Mesothelial cell of epicardium (in vitro differentiated cells): ENCODE data around the gene AGA. TPM values are rescaled to one million over a fixed set of nuclear protein-coding genes. Genes with fewer than 3 reads are reported as not detected.

Experiments used
- DNase-seq, 2 experiments: peaks; one replicate each; pipeline ENCODE4 v3.0.0; 2021; ENCODE audit warnings: low spot score in 2 of 2; ENCODE audit not compliant: unreplicated experiment in 2 of 2
- H3K27ac Mint-ChIP-seq: 2 replicates; pipeline ENCODE4 v1.8.0; 2021; ENCODE audit warnings: mixed read lengths
- H3K27me3 Mint-ChIP-seq: 2 replicates; pipeline ENCODE4 v1.8.0; 2021; ENCODE audit warnings: low read depth, mixed read lengths
- H3K36me3 Mint-ChIP-seq: 2 replicates; pipeline ENCODE4 v1.8.0; 2021; ENCODE audit warnings: mixed read lengths
- H3K4me1 Mint-ChIP-seq: 2 replicates; pipeline ENCODE4 v1.8.0; 2021; ENCODE audit warnings: mixed read lengths
- H3K4me3 Mint-ChIP-seq: 2 replicates; pipeline ENCODE4 v1.8.0; 2021; ENCODE audit warnings: mild to moderate bottlenecking, moderate library complexity, mixed read lengths
- H3K9me3 Mint-ChIP-seq: 2 replicates; pipeline ENCODE4 v1.8.0; 2021; ENCODE audit warnings: mixed read lengths
- total RNA-seq: library from RNA; stranded (reverse); gene quantifications from 3 replicates; pipeline ENCODE4 v1.2.1, GENCODE V29; 2021
- TF ChIP-seq, protein P1 (sequence below): fragments of 200-600 bp; sonication (generic); IDR thresholded peaks from one replicate; pipeline ENCODE4 v1.5.0; 2021; ENCODE audit warnings: antibody characterized with exemption; ENCODE audit not compliant: unreplicated experiment

AGA gene
- total RNA-seq: 14.1 to 17.4 TPM (median 15.8 TPM) in 3 replicates

DNA sequence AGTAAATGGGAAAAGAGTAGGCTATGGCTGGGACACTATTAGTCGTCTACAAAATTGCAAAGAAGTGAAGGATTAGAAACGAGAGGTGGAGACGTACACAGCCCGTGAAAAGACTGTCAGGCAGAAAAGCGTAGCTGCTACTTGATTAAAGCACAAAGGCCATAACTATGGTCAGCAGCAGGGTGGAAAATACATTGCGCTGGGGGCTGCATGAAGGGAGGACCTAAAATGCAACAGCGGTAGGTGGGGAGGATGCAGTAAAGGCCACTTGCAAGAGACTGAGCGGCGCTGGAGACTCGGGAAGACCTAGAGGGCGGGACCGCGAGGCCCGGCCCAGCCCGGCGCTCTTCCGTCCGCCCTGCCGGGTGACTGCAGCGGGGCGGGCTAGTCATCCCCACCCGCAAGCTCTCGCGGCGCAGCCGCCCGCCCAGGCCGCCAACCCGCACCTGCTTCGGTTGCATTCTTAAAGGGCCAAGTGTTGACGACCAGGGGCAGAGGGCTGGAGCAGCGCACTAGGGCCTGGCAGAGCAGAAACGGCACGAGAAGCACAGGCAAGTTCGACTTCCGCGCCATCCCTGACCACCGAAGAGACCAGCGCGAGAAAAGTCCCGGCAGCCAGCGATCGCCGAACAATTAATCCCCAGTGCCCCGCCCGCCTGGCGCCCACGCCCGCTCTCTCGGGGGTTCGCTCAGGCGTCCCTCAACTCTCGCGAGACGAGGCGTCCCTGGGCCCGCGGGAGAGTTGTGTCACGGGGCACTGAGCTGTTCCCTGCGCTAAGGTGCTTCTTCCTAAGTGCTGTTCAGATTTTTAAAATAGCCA lies at the start of gene AGA:
Gene AGA (minus strand): TSS at position 635 of the 820 bp plus-strand sequence. CDS start 62 bp downstream, at position 573.
- TF ChIP-seq, protein P1, sequence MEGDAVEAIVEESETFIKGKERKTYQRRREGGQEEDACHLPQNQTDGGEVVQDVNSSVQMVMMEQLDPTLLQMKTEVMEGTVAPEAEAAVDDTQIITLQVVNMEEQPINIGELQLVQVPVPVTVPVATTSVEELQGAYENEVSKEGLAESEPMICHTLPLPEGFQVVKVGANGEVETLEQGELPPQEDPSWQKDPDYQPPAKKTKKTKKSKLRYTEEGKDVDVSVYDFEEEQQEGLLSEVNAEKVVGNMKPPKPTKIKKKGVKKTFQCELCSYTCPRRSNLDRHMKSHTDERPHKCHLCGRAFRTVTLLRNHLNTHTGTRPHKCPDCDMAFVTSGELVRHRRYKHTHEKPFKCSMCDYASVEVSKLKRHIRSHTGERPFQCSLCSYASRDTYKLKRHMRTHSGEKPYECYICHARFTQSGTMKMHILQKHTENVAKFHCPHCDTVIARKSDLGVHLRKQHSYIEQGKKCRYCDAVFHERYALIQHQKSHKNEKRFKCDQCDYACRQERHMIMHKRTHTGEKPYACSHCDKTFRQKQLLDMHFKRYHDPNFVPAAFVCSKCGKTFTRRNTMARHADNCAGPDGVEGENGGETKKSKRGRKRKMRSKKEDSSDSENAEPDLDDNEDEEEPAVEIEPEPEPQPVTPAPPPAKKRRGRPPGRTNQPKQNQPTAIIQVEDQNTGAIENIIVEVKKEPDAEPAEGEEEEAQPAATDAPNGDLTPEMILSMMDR: no peak
- H3K27me3 Mint-ChIP-seq: no peaks in the 10 kb centered on the region

DNA sequence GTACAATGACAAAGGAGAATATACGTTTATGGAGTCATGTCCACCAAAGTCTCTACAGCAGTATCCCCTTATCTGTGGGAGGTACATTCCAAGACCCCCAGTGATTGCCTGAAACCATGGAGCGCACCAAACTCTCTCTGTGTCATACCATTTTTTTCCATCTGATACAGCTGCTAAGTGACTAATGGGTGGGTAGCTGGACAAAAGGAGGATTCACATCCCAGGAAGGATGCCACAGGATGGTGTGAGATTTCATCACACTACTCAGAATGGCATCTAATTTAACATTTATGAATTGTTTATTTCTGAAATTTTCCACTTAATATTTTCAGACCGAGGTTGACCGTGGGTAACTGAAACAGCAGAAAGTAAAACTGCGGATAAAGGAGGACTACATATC lies 49.8 kb upstream of the AGA start:
- Mint-ChIP-seq H3K4me3 (no peak overlapping the region), H3K4me1 (no peaks in the 10 kb centered on the region), H3K27me3 (no peaks in the 10 kb centered on the region), H3K27ac (no peak overlapping the region), H3K9me3 (peaks cover 5% of the 10 kb centered on the region), H3K36me3 (no peaks in the 10 kb centered on the region)
- DNase-seq: no peak
- TF ChIP-seq, protein P1: no peak

More for the DNA sequence above, at the start of gene AGA:
- peak; percentile 87 to 95 for DNase-seq
- Mint-ChIP-seq H3K4me3 (peak within 1 kb of the TSS; percentile 74), H3K9me3 (no peaks in the 10 kb centered on the region), H3K36me3 (peaks cover 7% of the 10 kb centered on the region), H3K27ac (peak within 1 kb of the TSS; percentile 80), H3K4me1 (peaks cover 27% of the 10 kb centered on the region)

DNA sequence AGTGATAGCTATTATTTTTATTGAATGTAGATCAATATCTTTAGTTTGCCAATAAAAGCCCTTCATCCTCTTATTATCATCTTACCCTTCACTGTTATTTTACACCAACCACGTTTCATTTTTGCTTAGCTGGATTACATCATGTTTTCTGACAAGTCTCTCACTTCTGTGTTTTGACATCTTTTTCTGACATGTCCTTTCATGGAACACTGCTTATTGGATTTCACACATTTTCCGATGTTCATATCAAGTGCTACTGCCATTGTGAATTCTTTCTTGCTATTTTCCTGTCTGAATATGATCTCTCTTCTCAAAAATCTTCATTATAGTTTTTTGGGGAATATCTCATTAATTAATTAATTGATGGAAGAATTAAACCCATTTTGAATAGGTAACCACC lies 48.5 kb upstream of the AGA start:
- TF ChIP-seq, protein P1: no peak
- H3K4me3 Mint-ChIP-seq: no peak overlapping the region
- DNase-seq: no peak
- no peaks in the 10 kb centered on the region for H3K4me1 Mint-ChIP-seq
- H3K36me3 Mint-ChIP-seq: no peaks in the 10 kb centered on the region
- peaks cover 5% of the 10 kb centered on the region for H3K9me3 Mint-ChIP-seq
- no peaks in the 10 kb centered on the region for H3K27me3 Mint-ChIP-seq
- H3K27ac Mint-ChIP-seq: no peak overlapping the region

DNA sequence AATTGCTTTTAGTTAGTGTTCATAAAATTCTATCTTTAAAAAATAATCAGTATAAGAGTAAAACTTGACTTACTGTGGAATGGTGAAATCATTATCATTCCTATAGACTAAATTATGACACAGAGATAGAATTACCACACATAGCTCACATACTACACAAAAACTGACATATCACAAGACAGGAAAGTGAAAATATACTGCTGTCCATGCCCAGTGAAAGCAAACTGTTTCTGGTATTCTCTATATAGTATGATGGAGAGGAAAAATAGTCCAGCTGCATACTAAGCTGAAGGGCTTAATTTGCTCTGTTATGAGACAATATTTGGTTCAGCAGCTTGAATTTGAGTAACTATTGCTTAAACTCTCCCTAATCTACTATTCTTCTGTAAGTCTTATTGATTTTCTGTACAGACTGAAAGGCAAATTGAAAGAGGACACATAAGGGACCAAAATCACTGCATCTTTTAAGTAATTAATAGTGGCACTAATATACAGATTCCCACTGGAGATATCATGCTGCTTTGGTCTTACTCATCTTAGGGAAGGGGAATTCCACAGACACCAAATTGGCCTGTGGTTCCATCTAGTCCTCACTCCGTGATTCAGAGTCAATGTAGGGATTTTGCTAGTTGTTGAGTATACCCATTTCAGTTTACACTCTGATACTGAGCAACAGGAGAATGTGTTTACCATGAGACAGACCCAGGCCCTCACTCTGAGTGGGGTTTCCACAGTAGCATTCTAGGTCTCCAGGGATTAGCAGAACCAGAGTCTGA lies 47.4 kb upstream of the AGA start:
- Mint-ChIP-seq H3K27ac (no peak overlapping the region), H3K9me3 (peaks cover 5% of the 10 kb centered on the region), H3K27me3 (no peaks in the 10 kb centered on the region)

DNA sequence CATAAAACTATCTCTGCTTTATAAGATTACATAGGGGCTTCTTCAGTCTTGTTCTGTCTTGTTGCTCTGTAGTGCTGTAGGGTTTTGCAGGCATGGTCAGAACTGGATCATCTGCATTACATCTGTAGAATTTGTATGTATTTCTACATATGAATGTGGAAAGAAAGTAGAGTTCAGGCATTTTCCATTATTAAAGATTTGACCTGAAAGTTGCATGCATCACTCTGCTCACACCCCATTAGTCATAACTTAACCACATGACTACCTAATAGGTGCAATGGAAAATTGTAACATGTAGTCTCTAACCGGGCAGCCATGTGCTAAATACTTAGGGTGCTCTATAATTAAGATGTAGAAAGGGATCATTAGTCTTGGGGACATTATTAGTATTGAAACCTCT lies 45.7 kb upstream of the AGA start:
- H3K4me1 Mint-ChIP-seq: peaks cover 11% of the 10 kb centered on the region

More for the DNA sequence above, 47.4 kb upstream of the AGA start:
- H3K36me3 Mint-ChIP-seq: no peaks in the 10 kb centered on the region
- no peaks in the 10 kb centered on the region for H3K4me1 Mint-ChIP-seq
- H3K4me3 Mint-ChIP-seq: no peak overlapping the region
- DNase-seq: no peak
- TF ChIP-seq, protein P1: no peak

More for the DNA sequence above, 45.7 kb upstream of the AGA start:
- DNase-seq: no peak
- Mint-ChIP-seq H3K36me3 (no peaks in the 10 kb centered on the region), H3K27ac (no peak overlapping the region), H3K9me3 (peaks cover 5% of the 10 kb centered on the region), H3K27me3 (no peaks in the 10 kb centered on the region), H3K4me3 (no peak overlapping the region)
- TF ChIP-seq, protein P1: no peak
